ENCODE results near the gene HPCAL4. TPM values are rescaled to one million over a fixed set of nuclear protein-coding genes. Genes with fewer than 3 reads are reported as not detected.

Gene HPCAL4
- total and polyA plus RNA-seq, 9 of the 15 experiments (the other 6 are each of a cell fraction or from before 2014, with no cell fraction given): 0.01 to 0.04 (median 0.04) TPM; not detected in 4

DNA sequence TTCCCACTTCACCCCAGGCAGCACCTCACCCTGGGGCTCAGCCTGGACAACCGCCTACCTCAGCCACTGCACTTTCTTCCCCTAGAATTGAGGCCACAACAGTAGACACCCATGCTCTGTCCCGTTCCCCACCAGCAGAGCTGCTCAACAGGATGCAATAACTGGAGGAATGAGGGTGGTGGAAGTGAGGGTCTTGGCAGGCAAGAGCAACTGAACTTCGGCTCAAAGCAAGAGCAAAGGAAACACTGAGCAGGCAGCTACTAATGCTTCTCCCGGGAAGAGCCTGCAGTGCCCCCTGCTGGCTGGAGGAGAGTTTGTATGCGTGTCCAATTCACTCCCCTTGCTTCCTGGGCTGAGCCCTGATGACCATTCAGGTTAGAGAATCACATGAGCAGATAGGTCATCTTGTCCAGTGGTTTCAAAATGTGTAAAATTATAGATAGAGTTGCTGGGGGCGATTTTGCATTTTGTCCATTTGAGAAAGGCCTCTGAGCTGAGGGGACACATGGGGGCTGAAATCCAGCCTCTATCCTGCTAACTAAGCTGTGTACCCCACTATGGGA, 33.2 kb downstream of the HPCAL4 start (continued):
- TF ChIP-seq, protein P1, sequence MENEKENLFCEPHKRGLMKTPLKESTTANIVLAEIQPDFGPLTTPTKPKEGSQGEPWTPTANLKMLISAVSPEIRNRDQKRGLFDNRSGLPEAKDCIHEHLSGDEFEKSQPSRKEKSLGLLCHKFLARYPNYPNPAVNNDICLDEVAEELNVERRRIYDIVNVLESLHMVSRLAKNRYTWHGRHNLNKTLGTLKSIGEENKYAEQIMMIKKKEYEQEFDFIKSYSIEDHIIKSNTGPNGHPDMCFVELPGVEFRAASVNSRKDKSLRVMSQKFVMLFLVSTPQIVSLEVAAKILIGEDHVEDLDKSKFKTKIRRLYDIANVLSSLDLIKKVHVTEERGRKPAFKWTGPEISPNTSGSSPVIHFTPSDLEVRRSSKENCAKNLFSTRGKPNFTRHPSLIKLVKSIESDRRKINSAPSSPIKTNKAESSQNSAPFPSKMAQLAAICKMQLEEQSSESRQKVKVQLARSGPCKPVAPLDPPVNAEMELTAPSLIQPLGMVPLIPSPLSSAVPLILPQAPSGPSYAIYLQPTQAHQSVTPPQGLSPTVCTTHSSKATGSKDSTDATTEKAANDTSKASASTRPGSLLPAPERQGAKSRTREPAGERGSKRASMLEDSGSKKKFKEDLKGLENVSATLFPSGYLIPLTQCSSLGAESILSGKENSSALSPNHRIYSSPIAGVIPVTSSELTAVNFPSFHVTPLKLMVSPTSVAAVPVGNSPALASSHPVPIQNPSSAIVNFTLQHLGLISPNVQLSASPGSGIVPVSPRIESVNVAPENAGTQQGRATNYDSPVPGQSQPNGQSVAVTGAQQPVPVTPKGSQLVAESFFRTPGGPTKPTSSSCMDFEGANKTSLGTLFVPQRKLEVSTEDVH (IDR thresholded peaks at IDR 0.05; ENCODE audit: low read depth, partially characterized antibody): no peak
- TF ChIP-seq XRCC5 (IDR thresholded peaks at IDR 0.05; ENCODE audit: low read depth, low read length) (peak; percentile 84; the same call in 1 of the 2 replicates), C11orf30 (IDR thresholded peaks at IDR 0.05; ENCODE audit: low read depth) (no peak), SMAD2 (IDR thresholded peaks at IDR 0.05; ENCODE audit: low read depth, low read length) (no peak), RAD51 (IDR thresholded peaks at IDR 0.05; ENCODE audit: borderline replicate concordance, low read depth) (no peak), ZNF232 (CRISPR knock-in tag; IDR thresholded peaks at IDR 0.05) (no peak), CCAR2 (IDR thresholded peaks at IDR 0.05; ENCODE audit: low read depth, low read length) (no peak), ELF2 (CRISPR knock-in tag; IDR thresholded peaks at IDR 0.05) (0 out of 2 replicates have a peak, but pooled peaks have one; percentile 27), FOS (IDR thresholded peaks at IDR 0.05; ENCODE audit: extremely low read depth, insufficient read length) (no peak), TBL1XR1 (IDR thresholded peaks at IDR 0.05; ENCODE audit: low read length in 2 of 2) (peak in 1 of 2 experiments; percentile 58; a peak in 2 of 4 replicates)
- TF ChIP-seq, protein P2, sequence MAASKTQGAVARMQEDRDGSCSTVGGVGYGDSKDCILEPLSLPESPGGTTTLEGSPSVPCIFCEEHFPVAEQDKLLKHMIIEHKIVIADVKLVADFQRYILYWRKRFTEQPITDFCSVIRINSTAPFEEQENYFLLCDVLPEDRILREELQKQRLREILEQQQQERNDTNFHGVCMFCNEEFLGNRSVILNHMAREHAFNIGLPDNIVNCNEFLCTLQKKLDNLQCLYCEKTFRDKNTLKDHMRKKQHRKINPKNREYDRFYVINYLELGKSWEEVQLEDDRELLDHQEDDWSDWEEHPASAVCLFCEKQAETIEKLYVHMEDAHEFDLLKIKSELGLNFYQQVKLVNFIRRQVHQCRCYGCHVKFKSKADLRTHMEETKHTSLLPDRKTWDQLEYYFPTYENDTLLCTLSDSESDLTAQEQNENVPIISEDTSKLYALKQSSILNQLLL (CRISPR knock-in tag; IDR thresholded peaks at IDR 0.05; ENCODE audit: borderline replicate concordance): no peak
- TF ChIP-seq, protein P3, sequence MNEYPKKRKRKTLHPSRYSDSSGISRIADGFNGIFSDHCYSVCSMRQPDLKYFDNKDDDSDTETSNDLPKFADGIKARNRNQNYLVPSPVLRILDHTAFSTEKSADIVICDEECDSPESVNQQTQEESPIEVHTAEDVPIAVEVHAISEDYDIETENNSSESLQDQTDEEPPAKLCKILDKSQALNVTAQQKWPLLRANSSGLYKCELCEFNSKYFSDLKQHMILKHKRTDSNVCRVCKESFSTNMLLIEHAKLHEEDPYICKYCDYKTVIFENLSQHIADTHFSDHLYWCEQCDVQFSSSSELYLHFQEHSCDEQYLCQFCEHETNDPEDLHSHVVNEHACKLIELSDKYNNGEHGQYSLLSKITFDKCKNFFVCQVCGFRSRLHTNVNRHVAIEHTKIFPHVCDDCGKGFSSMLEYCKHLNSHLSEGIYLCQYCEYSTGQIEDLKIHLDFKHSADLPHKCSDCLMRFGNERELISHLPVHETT (CRISPR knock-in tag; conservative IDR thresholded peaks at IDR 0.05 in 1 of 2, IDR thresholded peaks at IDR 0.05 in 1 of 2): no peak
- TF ChIP-seq, protein P4, sequence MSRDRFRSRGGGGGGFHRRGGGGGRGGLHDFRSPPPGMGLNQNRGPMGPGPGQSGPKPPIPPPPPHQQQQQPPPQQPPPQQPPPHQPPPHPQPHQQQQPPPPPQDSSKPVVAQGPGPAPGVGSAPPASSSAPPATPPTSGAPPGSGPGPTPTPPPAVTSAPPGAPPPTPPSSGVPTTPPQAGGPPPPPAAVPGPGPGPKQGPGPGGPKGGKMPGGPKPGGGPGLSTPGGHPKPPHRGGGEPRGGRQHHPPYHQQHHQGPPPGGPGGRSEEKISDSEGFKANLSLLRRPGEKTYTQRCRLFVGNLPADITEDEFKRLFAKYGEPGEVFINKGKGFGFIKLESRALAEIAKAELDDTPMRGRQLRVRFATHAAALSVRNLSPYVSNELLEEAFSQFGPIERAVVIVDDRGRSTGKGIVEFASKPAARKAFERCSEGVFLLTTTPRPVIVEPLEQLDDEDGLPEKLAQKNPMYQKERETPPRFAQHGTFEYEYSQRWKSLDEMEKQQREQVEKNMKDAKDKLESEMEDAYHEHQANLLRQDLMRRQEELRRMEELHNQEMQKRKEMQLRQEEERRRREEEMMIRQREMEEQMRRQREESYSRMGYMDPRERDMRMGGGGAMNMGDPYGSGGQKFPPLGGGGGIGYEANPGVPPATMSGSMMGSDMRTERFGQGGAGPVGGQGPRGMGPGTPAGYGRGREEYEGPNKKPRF (IDR thresholded peaks at IDR 0.05; ENCODE audit: low read depth, low read length): no peak
- TF ChIP-seq, protein P5, sequence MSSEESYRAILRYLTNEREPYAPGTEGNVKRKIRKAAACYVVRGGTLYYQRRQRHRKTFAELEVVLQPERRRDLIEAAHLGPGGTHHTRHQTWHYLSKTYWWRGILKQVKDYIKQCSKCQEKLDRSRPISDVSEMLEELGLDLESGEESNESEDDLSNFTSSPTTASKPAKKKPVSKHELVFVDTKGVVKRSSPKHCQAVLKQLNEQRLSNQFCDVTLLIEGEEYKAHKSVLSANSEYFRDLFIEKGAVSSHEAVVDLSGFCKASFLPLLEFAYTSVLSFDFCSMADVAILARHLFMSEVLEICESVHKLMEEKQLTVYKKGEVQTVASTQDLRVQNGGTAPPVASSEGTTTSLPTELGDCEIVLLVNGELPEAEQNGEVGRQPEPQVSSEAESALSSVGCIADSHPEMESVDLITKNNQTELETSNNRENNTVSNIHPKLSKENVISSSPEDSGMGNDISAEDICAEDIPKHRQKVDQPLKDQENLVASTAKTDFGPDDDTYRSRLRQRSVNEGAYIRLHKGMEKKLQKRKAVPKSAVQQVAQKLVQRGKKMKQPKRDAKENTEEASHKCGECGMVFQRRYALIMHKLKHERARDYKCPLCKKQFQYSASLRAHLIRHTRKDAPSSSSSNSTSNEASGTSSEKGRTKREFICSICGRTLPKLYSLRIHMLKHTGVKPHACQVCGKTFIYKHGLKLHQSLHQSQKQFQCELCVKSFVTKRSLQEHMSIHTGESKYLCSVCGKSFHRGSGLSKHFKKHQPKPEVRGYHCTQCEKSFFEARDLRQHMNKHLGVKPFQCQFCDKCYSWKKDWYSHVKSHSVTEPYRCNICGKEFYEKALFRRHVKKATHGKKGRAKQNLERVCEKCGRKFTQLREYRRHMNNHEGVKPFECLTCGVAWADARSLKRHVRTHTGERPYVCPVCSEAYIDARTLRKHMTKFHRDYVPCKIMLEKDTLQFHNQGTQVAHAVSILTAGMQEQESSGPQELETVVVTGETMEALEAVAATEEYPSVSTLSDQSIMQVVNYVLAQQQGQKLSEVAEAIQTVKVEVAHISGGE (CRISPR knock-in tag; IDR thresholded peaks at IDR 0.05): no peak
